HepG2 (cell line): ENCODE data around the gene TWF1. TPM values are rescaled to one million over a fixed set of nuclear protein-coding genes. Genes with fewer than 3 reads are reported as not detected.

Experiments used
- ATAC-seq: fragments of 200-7000 bp; cut with Tn5 transposase; 3 replicates; pipeline ENCODE4 v1.9.1; 2020; ENCODE audit warnings: mild to moderate bottlenecking, moderate library complexity
- BruUV-seq: library from RNA; stranded (reverse); fragments of 400-500 nt; replicated peaks from 2 replicates; lab custom pipeline; 2021; lab: Mats Ljungman, UMichigan
- CTCF ChIA-PET: fragments of 300-600 bp; formaldehyde crosslinking; extraction: SDS; loops from one replicate; lab custom pipeline; 2021; ENCODE audit warnings: low total read pairs, inconsistent platforms, low intra/inter-chr PET ratio; lab: Yijun Ruan, JAX
- POLR2A ChIA-PET: fragments of 350-600 bp; sonication (Branson Sonifier 250); formaldehyde crosslinking; loops from one replicate; lab custom pipeline; 2020; ENCODE audit warnings: antibody characterized with exemption, inconsistent platforms; lab: Yijun Ruan, JAX
- DNase-seq: peaks from one replicate; pipeline ENCODE4 v3.0.0-alpha.2; 2015; ENCODE audit warnings: low spot score
- FAIRE-seq: peaks from 3 replicates; lab custom pipeline; 2011; peaks lifted over from hg19 to GRCh38; lab: Jason Lieb, UNC
- H2AFZ ChIP-seq: one replicate; pipeline ENCODE4 v1.6.1; 2011; ENCODE audit warnings: low read length, inconsistent platforms
- H3K27ac ChIP-seq: fragments of 300-600 bp; 3 replicates; pipeline ENCODE4 v1.8.0; 2011; ENCODE audit warnings: mixed run types, mild to moderate bottlenecking, mixed read lengths, low read length, inconsistent platforms; ENCODE audit not compliant: insufficient read depth; ENCODE audit errors: extremely low read length
- H3K27me3 ChIP-seq, 2 experiments: fragments of 200-600 bp in 1 of 2; 2 replicates in 1 of 2; 3 replicates in 1 of 2; pipeline versions ENCODE4 v1.6.0 to v1.8.0; 2011; ENCODE audit warnings: low read length in 2 of 2, mild to moderate bottlenecking in 2 of 2, moderate library complexity in 2 of 2, inconsistent platforms in 1 of 2; ENCODE audit not compliant: insufficient read depth in 2 of 2, control insufficient read depth in 1 of 2
- H3K36me3 ChIP-seq, 2 experiments: fragments of 200-600 bp in 1 of 2; replicated peaks in 1 of 2; 2 replicates in 1 of 2; 3 replicates in 1 of 2; pipeline versions ENCODE4 v1.5.1 to v1.8.0; 2011; ENCODE audit warnings: low read length in 2 of 2, inconsistent platforms in 1 of 2; ENCODE audit not compliant: insufficient read depth in 2 of 2, control insufficient read depth in 1 of 2
- H3K4me1 ChIP-seq: 2 replicates; pipeline ENCODE4 v1.5.1; 2012; ENCODE audit warnings: low read length, inconsistent platforms; ENCODE audit not compliant: insufficient read depth
- H3K4me2 ChIP-seq: 2 replicates; pipeline ENCODE4 v1.6.0; 2011; ENCODE audit warnings: low read depth, low read length, inconsistent platforms
- H3K4me3 ChIP-seq, 3 experiments: fragments of 200-600 bp in 1 of 3; sonication (generic), shearing (Covaris generic) in 1 of 3; replicated peaks in 1 of 3; 2 replicates each; pipeline ENCODE4 v1.5.1; 2011 to 2016; ENCODE audit warnings: low read length in 3 of 3, inconsistent platforms in 2 of 3, low read depth in 2 of 3, mild to moderate bottlenecking in 2 of 3, control low read depth in 1 of 3, mixed read lengths in 1 of 3; ENCODE audit not compliant: insufficient read depth in 1 of 3
- H3K79me2 ChIP-seq: one replicate; pipeline ENCODE4 v1.6.1; 2011; ENCODE audit warnings: low read length, inconsistent platforms; ENCODE audit not compliant: insufficient read depth
- H3K9ac ChIP-seq: 2 replicates; pipeline ENCODE4 v1.6.0; 2011; ENCODE audit warnings: mild to moderate bottlenecking, low read depth, low read length, inconsistent platforms; ENCODE audit not compliant: insufficient read depth
- H3K9me3 ChIP-seq: 2 replicates; pipeline ENCODE4 v1.5.1; 2012; ENCODE audit warnings: mild to moderate bottlenecking, low read length
- H4K20me1 ChIP-seq: 2 replicates; pipeline ENCODE4 v1.6.0; 2011; ENCODE audit warnings: inconsistent platforms, mild to moderate bottlenecking, low read length, moderate library complexity; ENCODE audit not compliant: insufficient read depth
- AFF4 ChIP-seq: sonication (generic); formaldehyde crosslinking; IDR thresholded peaks from 2 replicates; pipeline ENCODE4 v1.4.0; 2020; ENCODE audit warnings: missing genetic modification reagents
- GLI4 ChIP-seq: sonication (generic); formaldehyde crosslinking; IDR thresholded peaks from 2 replicates; pipeline ENCODE4 v1.5.1; 2020; ENCODE audit warnings: missing genetic modification reagents, mild to moderate bottlenecking, moderate library complexity, borderline replicate concordance
- GLMP ChIP-seq: sonication (generic); formaldehyde crosslinking; IDR thresholded peaks from 2 replicates; pipeline ENCODE4 v1.9.0; 2021; ENCODE audit warnings: missing genetic modification reagents, mild to moderate bottlenecking, borderline replicate concordance
- IKZF4 ChIP-seq: sonication (generic); formaldehyde crosslinking; IDR thresholded peaks from 2 replicates; pipeline ENCODE4 v1.5.1; 2020; ENCODE audit warnings: borderline replicate concordance, mild to moderate bottlenecking, low read depth, missing genetic modification reagents; ENCODE audit errors: not compliant biosample characterization
- KAT7 ChIP-seq: IDR thresholded peaks from 2 replicates; pipeline ENCODE4 v1.6.1; 2018; ENCODE audit warnings: borderline replicate concordance, missing compliant biosample characterization
- KDM6A ChIP-seq: IDR thresholded peaks from 2 replicates; pipeline ENCODE4 v1.6.1; 2016; ENCODE audit warnings: low read depth
- MAF1 ChIP-seq: sonication (generic); formaldehyde crosslinking; IDR thresholded peaks from 2 replicates; pipeline ENCODE4 v1.5.0; 2020; ENCODE audit warnings: missing genetic modification reagents, borderline replicate concordance
- MNT ChIP-seq: fragments of 450-650 bp; IDR thresholded peaks from 2 replicates; pipeline ENCODE4 v1.6.1; 2016
- MYNN ChIP-seq: sonication (generic); formaldehyde crosslinking; IDR thresholded peaks from 2 replicates; pipeline ENCODE4 v1.4.0; 2020; ENCODE audit warnings: mild to moderate bottlenecking, low read depth, missing genetic modification reagents
- SIX1 ChIP-seq: sonication (generic); formaldehyde crosslinking; IDR thresholded peaks from 2 replicates; pipeline ENCODE4 v1.4.0; 2020; ENCODE audit warnings: missing genetic modification reagents, borderline replicate concordance
- SNAPC4 ChIP-seq: sonication (generic); formaldehyde crosslinking; IDR thresholded peaks from 2 replicates; pipeline ENCODE4 v1.4.0; 2020; ENCODE audit warnings: mild to moderate bottlenecking, missing genetic modification reagents
- SP4 ChIP-seq: sonication (generic); formaldehyde crosslinking; IDR thresholded peaks from 2 replicates; pipeline ENCODE4 v1.8.1; 2023; ENCODE audit warnings: mild to moderate bottlenecking, missing genetic modification reagents
- ZNF556 ChIP-seq: sonication (generic); formaldehyde crosslinking; IDR thresholded peaks from 2 replicates; pipeline ENCODE4 v1.4.0; 2020; ENCODE audit warnings: mild to moderate bottlenecking, missing genetic modification reagents, borderline replicate concordance
- ZNF629 ChIP-seq: sonication (generic); formaldehyde crosslinking; conservative IDR thresholded peaks from 2 replicates; pipeline ENCODE4 v1.5.0; 2020; ENCODE audit warnings: missing genetic modification reagents
- in situ Hi-C: cut with HindIII; loops from 2 replicates; pipeline ENCODE4 v1.10.0; 2017; ENCODE audit warnings: low pct_unique_long_range_greater_than_20kb; ENCODE audit not compliant: extremely low pct_ligation_motif_present
- intact Hi-C: fragments of 100-400 bp; cut with micrococcal nuclease; formaldehyde crosslinking; loops from one replicate; pipeline ENCODE4 v1.10.0; 2022; ENCODE audit not compliant: unreplicated experiment
- polyA plus RNA-seq, 8 experiments: library from polyadenylated mRNA; depleted of rRNA in 3 of 8; stranded (reverse) in 7 of 8; unstranded in 1 of 8; fragments of >200 nt; fragmentation: Illumina TruSeq in 4 of 8; extraction: Trizol in 4 of 8; gene quantifications; 2 replicates each; pipeline versions ENCODE4 v1.2.1 to v1.2.3, GENCODE V29; 2011 to 2016; ENCODE audit warnings: low read depth in 4 of 8, missing spikeins in 1 of 8, mixed read lengths in 1 of 8; ENCODE audit not compliant: insufficient read depth in 1 of 8
- total RNA-seq, 5 experiments: library from RNA; depleted of rRNA; stranded (reverse); fragments of >200 nt; fragmentation: Illumina TruSeq; extraction: Trizol; gene quantifications; 2 replicates each; pipeline ENCODE4 v1.2.3, GENCODE V29; 2016; ENCODE audit warnings: low read depth in 1 of 5

Gene TWF1
- total and polyA plus RNA-seq, 2 of the 13 experiments (the other 11 are each of a cell fraction or from before 2014, with no cell fraction given), result 32.3 to 85.5 TPM

- Histone ChIP-seq H2AFZ (no peak overlapping the region), H3K27me3 (no peaks in the 10 kb centered on the region; a peak in 1 of 5 replicates), H3K9me3 (no peaks in the 10 kb centered on the region), H3K4me1 (peaks cover 38% of the 10 kb centered on the region), H3K79me2 (peaks cover 13% of the 10 kb centered on the region), H3K27ac (no peak overlapping the region), H3K9ac (no peak overlapping the region), H3K4me3 (no peak overlapping the region), H4K20me1 (no peaks in the 10 kb centered on the region), H3K36me3 (no peaks in the 10 kb centered on the region), H3K4me2 (no peak overlapping the region)
- in situ Hi-C loops, result no loop called here
- DNase-seq, result no peak
- no peak for ATAC-seq
- POLR2A ChIA-PET, result no interaction called here
- CTCF ChIA-PET, result no interaction called here
- intact Hi-C loops, result no loop called here
- BruUV-seq, result no TSS peak
- no peak for FAIRE-seq
- TF ChIP-seq SIX1 (no peak), IKZF4 (CRISPR knock-in tag) (no peak), GLI4 (no peak), KDM6A (CRISPR knock-in tag) (no peak), SP4 (CRISPR knock-in tag) (no peak), MYNN (no peak), MAF1 (CRISPR knock-in tag) (no peak), MNT (no peak), ZNF629 (CRISPR knock-in tag) (no peak), AFF4 (CRISPR knock-in tag) (no peak), SNAPC4 (no peak), KAT7 (no peak), ZNF556 (CRISPR knock-in tag) (no peak), GLMP (CRISPR knock-in tag) (no peak)
Observed at GRCh38 chr12:43761500-43761899, 44.6 kb downstream of the TWF1 start.
